ENCODE data around the gene HFE. TPM values are rescaled to one million over a fixed set of nuclear protein-coding genes. Genes with fewer than 3 reads are reported as not detected.

The HFE gene
- polyA plus RNA-seq, 1 donor from 2014 or later, result not detected

- Histone ChIP-seq H3K9ac (ENCODE audit: low read length) (no peak overlapping the region), H3K4me2 (ENCODE audit: low read length) (no peak overlapping the region), H3F3A (ENCODE audit: insufficient read depth, low read length, poor library complexity, severe bottlenecking) (no peaks in the 10 kb centered on the region), H3K27ac (ENCODE audit: low read length) (no peak overlapping the region), H3K27me3 (ENCODE audit: insufficient read depth, low read depth, low read length) (no peaks in the 10 kb centered on the region), H2AFZ (ENCODE audit: low read depth, low read length) (no peak overlapping the region), H3K9me2 (ENCODE audit: insufficient read depth, low read length) (no peaks in the 10 kb centered on the region), H3K4me3 (ENCODE audit: low read length) (no peak overlapping the region), H3K9me3 (ENCODE audit: low read length) (no peaks in the 10 kb centered on the region), H3K36me3 (ENCODE audit: insufficient read depth, low read length) (no peaks in the 10 kb centered on the region), H4K20me1 (ENCODE audit: insufficient read depth) (no peaks in the 10 kb centered on the region), H3K79me2 (replicated peaks; ENCODE audit: insufficient read depth, low read length) (no peaks in the 10 kb centered on the region)
- TF ChIP-seq MXI1 (conservative IDR thresholded peaks at IDR 0.05; ENCODE audit: poor library complexity, severe bottlenecking) (no peak), REST (IDR thresholded peaks at IDR 0.05; ENCODE audit: borderline replicate concordance) (no peak), RAD21 (conservative IDR thresholded peaks at IDR 0.05) (no peak)
Measured at GRCh38 chr6:26140967-26141294, 53.7 kb downstream of the HFE start.

GRCh38 chr6:26141378-26141904 lies 54.2 kb downstream of the HFE start:
- Histone ChIP-seq H3K4me3 (ENCODE audit: low read length) (no peak overlapping the region), H3K9ac (ENCODE audit: low read length) (no peak overlapping the region), H2AFZ (ENCODE audit: low read depth, low read length) (no peak overlapping the region), H3F3A (ENCODE audit: insufficient read depth, low read length, poor library complexity, severe bottlenecking) (no peaks in the 10 kb centered on the region), H3K4me2 (ENCODE audit: low read length) (no peak overlapping the region), H3K9me3 (ENCODE audit: low read length) (no peaks in the 10 kb centered on the region), H3K79me2 (replicated peaks; ENCODE audit: insufficient read depth, low read length) (no peaks in the 10 kb centered on the region), H3K27me3 (ENCODE audit: insufficient read depth, low read depth, low read length) (no peaks in the 10 kb centered on the region), H4K20me1 (ENCODE audit: insufficient read depth) (no peaks in the 10 kb centered on the region), H3K9me2 (ENCODE audit: insufficient read depth, low read length) (no peaks in the 10 kb centered on the region), H3K27ac (ENCODE audit: low read length) (no peak overlapping the region), H3K36me3 (ENCODE audit: insufficient read depth, low read length) (no peaks in the 10 kb centered on the region)
- TF ChIP-seq SMC3 (conservative IDR thresholded peaks at IDR 0.05; ENCODE audit: poor library complexity) (no peak), RAD21 (conservative IDR thresholded peaks at IDR 0.05) (no peak), POLR2AphosphoS5 (IDR thresholded peaks at IDR 0.05) (no peak), EP300 (conservative IDR thresholded peaks at IDR 0.05; ENCODE audit: poor library complexity, severe bottlenecking) (no peak), REST (IDR thresholded peaks at IDR 0.05; ENCODE audit: borderline replicate concordance) (no peak)

GRCh38 chr6:26142026-26142425 lies 54.8 kb downstream of the HFE start:
- Histone ChIP-seq H3K36me3 (ENCODE audit: insufficient read depth, low read length) (no peaks in the 10 kb centered on the region), H3K79me2 (replicated peaks; ENCODE audit: insufficient read depth, low read length) (no peaks in the 10 kb centered on the region), H3F3A (ENCODE audit: insufficient read depth, low read length, poor library complexity, severe bottlenecking) (no peaks in the 10 kb centered on the region), H3K4me2 (ENCODE audit: low read length) (no peak overlapping the region), H3K9ac (ENCODE audit: low read length) (no peak overlapping the region), H4K20me1 (ENCODE audit: insufficient read depth) (no peaks in the 10 kb centered on the region), H2AFZ (ENCODE audit: low read depth, low read length) (no peak overlapping the region), H3K9me3 (ENCODE audit: low read length) (no peaks in the 10 kb centered on the region), H3K27me3 (ENCODE audit: insufficient read depth, low read depth, low read length) (no peaks in the 10 kb centered on the region), H3K9me2 (ENCODE audit: insufficient read depth, low read length) (no peaks in the 10 kb centered on the region), H3K27ac (ENCODE audit: low read length) (no peak overlapping the region), H3K4me3 (ENCODE audit: low read length) (no peak overlapping the region)
- TF ChIP-seq POLR2AphosphoS5 (IDR thresholded peaks at IDR 0.05), result no peak

Other genes starting within 250 kb of the HFE start
- not detected in 2 replicates for gene SLC17A3, start 213.2 kb upstream of the HFE start, polyA plus RNA-seq
- gene SLC17A2, start 156.7 kb upstream of the HFE start, polyA plus RNA-seq, result not detected in 2 replicates
- not detected in 2 replicates for gene TRIM38, start 124.6 kb upstream of the HFE start, polyA plus RNA-seq